ENCODE measurements around the gene ARRDC4.

DNA sequence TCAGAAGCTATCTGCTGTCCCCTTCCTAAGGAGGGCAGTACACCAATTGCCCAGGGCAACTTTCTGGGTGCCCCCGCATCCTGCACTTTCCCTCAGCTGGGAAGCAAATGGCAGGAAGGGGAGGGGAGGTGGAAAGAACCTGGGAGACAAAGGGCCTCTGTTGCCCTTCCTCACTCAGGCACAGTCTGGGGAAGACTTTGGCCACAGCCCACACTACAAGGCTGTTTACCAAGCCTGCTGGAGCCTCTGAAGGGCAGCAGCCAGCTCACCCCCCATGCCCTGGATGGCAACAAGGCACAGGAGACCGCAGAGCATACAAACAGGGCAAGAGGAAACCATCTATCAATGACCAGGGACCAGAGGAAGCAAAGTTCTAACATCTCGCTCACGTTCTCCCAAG is 42.4 kb downstream of the ARRDC4 start:
- TF ChIP-seq POLR2AphosphoS5 (IDR thresholded peaks at IDR 0.05; ENCODE audit: low read depth, low read length) (no peak), SIN3A (IDR thresholded peaks at IDR 0.05; ENCODE audit: borderline replicate concordance, insufficient read depth, low read length) (no peak), TAF1 (IDR thresholded peaks at IDR 0.05; ENCODE audit: borderline replicate concordance, insufficient read depth, low read length) (no peak), FOXP2 (optimal IDR thresholded peaks at IDR 0.05; ENCODE audit: borderline replicate concordance, extremely low read depth, extremely low read length, insufficient read depth) (no peak)
- TF ChIP-seq, protein P1, sequence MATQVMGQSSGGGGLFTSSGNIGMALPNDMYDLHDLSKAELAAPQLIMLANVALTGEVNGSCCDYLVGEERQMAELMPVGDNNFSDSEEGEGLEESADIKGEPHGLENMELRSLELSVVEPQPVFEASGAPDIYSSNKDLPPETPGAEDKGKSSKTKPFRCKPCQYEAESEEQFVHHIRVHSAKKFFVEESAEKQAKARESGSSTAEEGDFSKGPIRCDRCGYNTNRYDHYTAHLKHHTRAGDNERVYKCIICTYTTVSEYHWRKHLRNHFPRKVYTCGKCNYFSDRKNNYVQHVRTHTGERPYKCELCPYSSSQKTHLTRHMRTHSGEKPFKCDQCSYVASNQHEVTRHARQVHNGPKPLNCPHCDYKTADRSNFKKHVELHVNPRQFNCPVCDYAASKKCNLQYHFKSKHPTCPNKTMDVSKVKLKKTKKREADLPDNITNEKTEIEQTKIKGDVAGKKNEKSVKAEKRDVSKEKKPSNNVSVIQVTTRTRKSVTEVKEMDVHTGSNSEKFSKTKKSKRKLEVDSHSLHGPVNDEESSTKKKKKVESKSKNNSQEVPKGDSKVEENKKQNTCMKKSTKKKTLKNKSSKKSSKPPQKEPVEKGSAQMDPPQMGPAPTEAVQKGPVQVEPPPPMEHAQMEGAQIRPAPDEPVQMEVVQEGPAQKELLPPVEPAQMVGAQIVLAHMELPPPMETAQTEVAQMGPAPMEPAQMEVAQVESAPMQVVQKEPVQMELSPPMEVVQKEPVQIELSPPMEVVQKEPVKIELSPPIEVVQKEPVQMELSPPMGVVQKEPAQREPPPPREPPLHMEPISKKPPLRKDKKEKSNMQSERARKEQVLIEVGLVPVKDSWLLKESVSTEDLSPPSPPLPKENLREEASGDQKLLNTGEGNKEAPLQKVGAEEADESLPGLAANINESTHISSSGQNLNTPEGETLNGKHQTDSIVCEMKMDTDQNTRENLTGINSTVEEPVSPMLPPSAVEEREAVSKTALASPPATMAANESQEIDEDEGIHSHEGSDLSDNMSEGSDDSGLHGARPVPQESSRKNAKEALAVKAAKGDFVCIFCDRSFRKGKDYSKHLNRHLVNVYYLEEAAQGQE (IDR thresholded peaks at IDR 0.05; ENCODE audit: insufficient read depth in 1 of 2, low read depth in 2 of 2, low read length in 2 of 2), result no peak

Data from PFSK-1 (cell line).